Activated CD4-positive, alpha-beta memory T cell treated with anti-CD3 and anti-CD28 coated beads for 36 hours (primary cell): ENCODE results near the gene ZAP70. TPM values are rescaled to one million over a fixed set of nuclear protein-coding genes. Genes with fewer than 3 reads are reported as not detected.
A peak's percentile ranks its signal among the peaks of the same experiment; 100 is the strongest.
"Not testable (repeated sequence)": the region's sequence is repeated elsewhere in the genome, so short reads cannot be mapped to it uniquely, and the experiment has no call there.

Experiments used
- CTCF ChIA-PET: fragments of 350-600 bp; sonication (Branson Sonifier 250); formaldehyde crosslinking; loops from one replicate; lab custom pipeline; 2021; ENCODE audit warnings: antibody characterized with exemption, inconsistent platforms; lab: Charles Lee
- POLR2A ChIA-PET: fragments of 350-600 bp; sonication (Branson Sonifier 250); formaldehyde crosslinking; loops from one replicate; lab custom pipeline; 2021; ENCODE audit warnings: antibody characterized with exemption; lab: Charles Lee
- DNase-seq: peaks from one replicate; pipeline ENCODE4 v3.0.0-alpha.2; 2020
- H3K27ac Mint-ChIP-seq: one replicate; pipeline ENCODE4 v1.8.0; 2021; ENCODE audit warnings: mixed read lengths
- H3K27me3 Mint-ChIP-seq: one replicate; pipeline ENCODE4 v1.8.0; 2021; ENCODE audit warnings: mixed read lengths
- H3K36me3 Mint-ChIP-seq: one replicate; pipeline ENCODE4 v1.8.0; 2021; ENCODE audit warnings: mixed read lengths
- H3K4me1 Mint-ChIP-seq: one replicate; pipeline ENCODE4 v1.8.0; 2021; ENCODE audit warnings: low read depth, mixed read lengths
- H3K4me3 Mint-ChIP-seq: one replicate; pipeline ENCODE4 v1.8.0; 2021; ENCODE audit warnings: mild to moderate bottlenecking, mixed read lengths
- H3K9me3 Mint-ChIP-seq: one replicate; pipeline ENCODE4 v1.8.0; 2021; ENCODE audit warnings: mixed read lengths
- intact Hi-C: fragments of 100-400 bp; cut with micrococcal nuclease; formaldehyde crosslinking; loops from one replicate; pipeline ENCODE4 v1.15.1; 2023
- total RNA-seq, 2 experiments: library from RNA; stranded (reverse); gene quantifications; one replicate each; pipeline ENCODE4 v1.2.3, GENCODE V29; 2021

ZAP70 gene
- total RNA-seq, 2 experiments from 2014 or later = 160 to 166 TPM

- Mint-ChIP-seq H3K4me3 (no peak overlapping the region), H3K4me1 (peaks cover 28% of the 10 kb centered on the region), H3K27ac (no peak overlapping the region), H3K9me3 (no peaks in the 10 kb centered on the region), H3K36me3 (no peaks in the 10 kb centered on the region), H3K27me3 (no peaks in the 10 kb centered on the region)
- CTCF ChIA-PET = interaction anchor here (0.7 to 2.8 kb wide), 3 partner anchors 11 to 24 kb away, joined by 3 to 19 read pairs (median 7); partner anchors contain the start of gene ACTR1B
- DNase-seq = no peak
- POLR2A ChIA-PET = interaction anchor here (0.8 to 2.8 kb wide), 2 partner anchors 11 to 13 kb away, joined by 3 to 11 read pairs; partner anchors contain the start of gene ACTR1B
- intact Hi-C loops = loop anchor here (2.0 kb wide), 1 partner anchor 13 kb away; no protein-coding TSS in a partner anchor
These were observed 37.8 kb upstream of the ZAP70 start for GRCh38 chr2:97675430-97676113.

GRCh38 chr2:97676620-97677019, 36.8 kb upstream of the ZAP70 start:
- CTCF ChIA-PET = interaction anchor here (1.0 to 2.8 kb wide), 3 partner anchors 12 to 23 kb away, joined by 3 to 19 read pairs (median 4); partner anchors contain the start of gene ACTR1B
- intact Hi-C loops = no loop called here
- H3K27ac Mint-ChIP-seq = no peak overlapping the region
- peaks cover 28% of the 10 kb centered on the region for H3K4me1 Mint-ChIP-seq
- no peaks in the 10 kb centered on the region for H3K27me3 Mint-ChIP-seq
- H3K36me3 Mint-ChIP-seq = no peaks in the 10 kb centered on the region
- DNase-seq = no peak
- POLR2A ChIA-PET = interaction anchor here (0.7 to 2.8 kb wide), 2 partner anchors 12 to 14 kb away, joined by 3 to 11 read pairs; partner anchors contain the start of gene ACTR1B
- no peak overlapping the region for H3K4me3 Mint-ChIP-seq
- no peaks in the 10 kb centered on the region for H3K9me3 Mint-ChIP-seq

- ChIA-PET POLR2A (interaction anchor here (0.7 to 2.8 kb wide), 3 partner anchors 9 to 15 kb away, joined by 3 to 11 read pairs (median 3); partner anchors contain the start of gene ACTR1B), CTCF (interaction anchor here (1.0 to 2.8 kb wide), 3 partner anchors 13 to 22 kb away, joined by 3 to 19 read pairs (median 4); partner anchors contain the start of gene ACTR1B)
- Mint-ChIP-seq H3K27me3 (no peaks in the 10 kb centered on the region), H3K4me1 (peaks cover 28% of the 10 kb centered on the region), H3K36me3 (no peaks in the 10 kb centered on the region), H3K9me3 (no peaks in the 10 kb centered on the region), H3K27ac (no peak overlapping the region), H3K4me3 (no peak overlapping the region)
- intact Hi-C loops = no loop called here
- no peak for DNase-seq
These were observed 35.9 kb upstream of the ZAP70 start for GRCh38 chr2:97677480-97677879.

GRCh38 chr2:97678298-97678697, 35.1 kb upstream of the ZAP70 start:
- POLR2A ChIA-PET = interaction anchor here (0.5 to 0.7 kb wide), 2 partner anchors 8 to 51 kb away, joined by 3 to 4 read pairs; no protein-coding TSS in a partner anchor
- no peak overlapping the region for H3K4me3 Mint-ChIP-seq
- peaks cover 24% of the 10 kb centered on the region for H3K4me1 Mint-ChIP-seq
- H3K36me3 Mint-ChIP-seq = no peaks in the 10 kb centered on the region
- no peak for DNase-seq
- CTCF ChIA-PET = interaction anchor here (0.7 kb wide), 1 partner anchor 13 kb away, joined by 3 read pairs; no protein-coding TSS in a partner anchor
- H3K27ac Mint-ChIP-seq = no peak overlapping the region
- no peaks in the 10 kb centered on the region for H3K9me3 Mint-ChIP-seq
- intact Hi-C loops = no loop called here
- H3K27me3 Mint-ChIP-seq = no peaks in the 10 kb centered on the region

- DNase-seq = peak; percentile 41
- POLR2A ChIA-PET = interaction anchor here (1.5 to 1.9 kb wide), 2 partner anchors 23 to 41 kb away, joined by 6 to 8 read pairs; partner anchors contain the start of genes ACTR1B and COX5B
- not testable (repeated sequence) for H3K4me3 Mint-ChIP-seq
These were observed 26.1 kb upstream of the ZAP70 start for GRCh38 chr2:97687235-97687634.

GRCh38 chr2:97688062-97688827, 25.1 kb upstream of the ZAP70 start:
- Mint-ChIP-seq H3K36me3 (no peaks in the 10 kb centered on the region), H3K27me3 (no peaks in the 10 kb centered on the region), H3K4me1 (peaks cover 13% of the 10 kb centered on the region), H3K27ac (peak overlapping the region; percentile 84), H3K9me3 (no peaks in the 10 kb centered on the region), H3K4me3 (peak overlapping the region; percentile 9)
- intact Hi-C loops = loop anchor here (1.0 to 2.0 kb wide), 2 partner anchors 13 to 24 kb away; partner anchors contain the start of gene ACTR1B
- CTCF ChIA-PET = interaction anchor here (1.2 to 2.6 kb wide), 6 partner anchors 9 to 98 kb away, joined by 3 to 17 read pairs (median 6); partner anchors contain the start of genes ACTR1B and ANKRD36B
- peak; percentile 28 for DNase-seq
- POLR2A ChIA-PET = interaction anchor here (1.2 to 1.9 kb wide), 3 partner anchors 24 to 42 kb away, joined by 6 to 9 read pairs (median 8); partner anchors contain the start of genes ACTR1B and COX5B

More at GRCh38 chr2:97687235-97687634, 26.1 kb upstream of the ZAP70 start:
- H3K27me3 Mint-ChIP-seq, H3K27ac Mint-ChIP-seq, H3K36me3 Mint-ChIP-seq, H3K9me3 Mint-ChIP-seq, intact Hi-C loops: not testable (repeated sequence)
- CTCF ChIA-PET = interaction anchor here (1.5 to 2.6 kb wide), 4 partner anchors 10 to 24 kb away, joined by 3 to 17 read pairs (median 6); partner anchors contain the start of gene ACTR1B
- H3K4me1 Mint-ChIP-seq = peaks cover 13% of the 10 kb centered on the region

GRCh38 chr2:97691166-97691565, 22.2 kb upstream of the ZAP70 start:
- intact Hi-C loops = no loop called here
- Mint-ChIP-seq H3K27me3 (peaks cover 1% of the 10 kb centered on the region), H3K4me1 (peaks cover 13% of the 10 kb centered on the region), H3K36me3 (no peaks in the 10 kb centered on the region), H3K27ac (no peak overlapping the region), H3K4me3 (no peak overlapping the region), H3K9me3 (no peaks in the 10 kb centered on the region)
- DNase-seq = no peak
- ChIA-PET POLR2A (interaction anchor here (1.1 to 1.4 kb wide), 2 partner anchors 29 to 45 kb away, joined by 3 to 4 read pairs; partner anchors contain the start of gene COX5B), CTCF (interaction anchor here (0.8 to 2.2 kb wide), 3 partner anchors 9 to 101 kb away, joined by 3 to 8 read pairs (median 6); no protein-coding TSS in a partner anchor)

GRCh38 chr2:97693476-97693875, 19.9 kb upstream of the ZAP70 start:
- ChIA-PET CTCF (no interaction called here), POLR2A (no interaction called here)
- intact Hi-C loops = no loop called here
- Mint-ChIP-seq H3K36me3 (no peaks in the 10 kb centered on the region), H3K27ac (no peak overlapping the region), H3K9me3 (no peaks in the 10 kb centered on the region), H3K4me3 (no peak overlapping the region), H3K27me3 (peaks cover 1% of the 10 kb centered on the region), H3K4me1 (peaks cover 12% of the 10 kb centered on the region)
- DNase-seq = no peak

- POLR2A ChIA-PET = no interaction called here
- CTCF ChIA-PET = interaction anchor here (0.7 to 7.1 kb wide), 11 partner anchors 8 to 1186 kb away, joined by 3 to 232 read pairs (median 19); partner anchors contain the start of genes ACTR1B, ANKRD36B, COX5B and ZAP70
- no peak overlapping the region for H3K27ac Mint-ChIP-seq
These were observed 17.6 kb upstream of the ZAP70 start for GRCh38 chr2:97695744-97696143.

GRCh38 chr2:97697252-97698235, 15.8 kb upstream of the ZAP70 start:
- POLR2A ChIA-PET = interaction anchor here (0.8 to 1.5 kb wide), 4 partner anchors 33 to 107 kb away, joined by 3 to 8 read pairs (median 4); partner anchors contain the start of gene COX5B
- Mint-ChIP-seq H3K27ac (no peak overlapping the region), H3K36me3 (no peaks in the 10 kb centered on the region), H3K9me3 (no peaks in the 10 kb centered on the region), H3K27me3 (peaks cover 1% of the 10 kb centered on the region), H3K4me3 (peak overlapping the region; percentile 17), H3K4me1 (peaks cover 6% of the 10 kb centered on the region)
- CTCF ChIA-PET = interaction anchor here (0.9 to 7.1 kb wide), 21 partner anchors 10 to 688 kb away, joined by 3 to 232 read pairs (median 14); partner anchors contain the start of genes ACTR1B, ANKRD36B, COX5B and ZAP70
- peak; percentile 95 for DNase-seq
- intact Hi-C loops = loop anchor here (1.0 kb wide), 3 partner anchors 33 to 107 kb away; partner anchors contain the start of gene ACTR1B

More at GRCh38 chr2:97695744-97696143, 17.6 kb upstream of the ZAP70 start:
- H3K36me3 Mint-ChIP-seq = no peaks in the 10 kb centered on the region
- no peak for DNase-seq
- intact Hi-C loops = no loop called here
- peaks cover 1% of the 10 kb centered on the region for H3K27me3 Mint-ChIP-seq
- no peak overlapping the region for H3K4me3 Mint-ChIP-seq
- H3K9me3 Mint-ChIP-seq = no peaks in the 10 kb centered on the region
- H3K4me1 Mint-ChIP-seq = peaks cover 6% of the 10 kb centered on the region
